ENCODE data around the gene ZNF629.

Gene ZNF629

DNA sequence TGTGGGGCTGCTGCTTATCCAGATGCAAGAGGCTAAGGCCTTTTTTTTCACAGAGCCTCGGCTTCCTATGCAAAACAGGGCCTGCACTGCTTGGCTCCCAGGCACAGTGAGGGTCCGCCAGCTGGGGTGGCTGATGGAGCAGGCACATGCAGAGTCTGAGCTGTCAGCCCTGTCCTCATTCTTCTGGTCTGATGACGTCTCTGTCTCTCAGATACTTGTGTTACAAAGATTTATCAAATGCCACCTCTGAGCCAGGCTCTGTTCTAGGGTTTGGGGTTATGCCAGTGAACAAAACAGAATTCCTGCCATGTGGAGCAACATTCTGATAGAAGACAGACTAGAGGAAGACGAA lies 20.1 kb downstream of the ZNF629 start:
- H3K4me1 Mint-ChIP-seq = peaks cover 10 to 26% of the 10 kb centered on the region in 2 donors
- H3K27ac Mint-ChIP-seq = no peak overlapping the region
- no peak overlapping the region for H3K4me3 Mint-ChIP-seq
- ATAC-seq (replicated peaks) (no peak), DNase-seq (no peak)
- H3K9me3 Mint-ChIP-seq = no peaks in the 10 kb centered on the region
- H3K27me3 Mint-ChIP-seq = no peaks in the 10 kb centered on the region
- peaks cover 38 to 64% of the 10 kb centered on the region in 2 donors for H3K36me3 Mint-ChIP-seq

GRCh38 chr16:30766206-30766932 lies 20.6 kb downstream of the ZNF629 start:
- Mint-ChIP-seq H3K4me3 (no peak overlapping the region), H3K9me3 (no peaks in the 10 kb centered on the region), H3K27ac (no peak overlapping the region), H3K4me1 (peaks cover 9 to 23% of the 10 kb centered on the region in 2 donors), H3K27me3 (no peaks in the 10 kb centered on the region), H3K36me3 (peaks cover 34 to 60% of the 10 kb centered on the region in 2 donors)
- DNase-seq = no peak
- no peak for ATAC-seq (replicated peaks)

DNA sequence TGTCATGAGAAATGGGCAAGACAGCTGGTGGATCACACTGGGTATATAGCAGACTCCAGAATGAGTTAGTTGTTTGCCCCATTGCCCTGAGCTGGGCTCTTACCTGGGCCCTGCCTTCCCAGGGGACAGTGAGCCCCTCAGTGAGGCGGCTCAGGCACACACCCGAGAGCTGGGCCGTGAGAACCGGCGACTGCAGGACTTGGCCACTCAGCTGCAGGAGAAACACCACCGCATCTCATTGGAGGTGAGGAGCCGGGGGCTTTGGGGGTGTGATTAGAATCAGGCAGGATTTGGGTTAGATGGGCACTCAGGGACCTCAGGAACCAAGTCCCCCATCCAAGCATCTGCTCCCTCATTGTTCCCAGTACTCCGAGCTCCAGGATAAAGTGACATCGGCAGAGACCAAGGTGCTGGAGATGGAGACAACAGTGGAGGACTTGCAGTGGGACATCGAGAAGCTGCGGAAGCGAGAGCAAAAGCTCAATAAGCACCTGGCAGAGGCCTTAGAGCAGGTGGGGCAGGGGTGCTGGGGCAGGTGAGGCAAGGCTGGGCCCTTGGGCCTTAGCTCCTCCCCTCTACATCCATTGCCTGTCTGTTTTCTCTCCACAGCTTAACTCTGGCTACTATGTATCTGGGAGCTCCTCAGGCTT lies 22.1 kb downstream of the ZNF629 start:
- ATAC-seq (replicated peaks) (no peak), DNase-seq (no peak)
- Mint-ChIP-seq H3K36me3 (peaks cover 28 to 61% of the 10 kb centered on the region in 2 donors), H3K4me1 (peaks cover 19 to 30% of the 10 kb centered on the region in 2 donors), H3K27me3 (no peaks in the 10 kb centered on the region), H3K4me3 (no peak overlapping the region), H3K9me3 (no peaks in the 10 kb centered on the region), H3K27ac (no peak overlapping the region)

GRCh38 chr16:30764086-30764485 lies 22.9 kb downstream of the ZNF629 start:
- H3K27ac Mint-ChIP-seq = no peak overlapping the region
- no peaks in the 10 kb centered on the region for H3K27me3 Mint-ChIP-seq
- H3K4me3 Mint-ChIP-seq = peak overlapping the region in 1 of 2 donors; percentile 30
- H3K4me1 Mint-ChIP-seq = peaks cover 23 to 35% of the 10 kb centered on the region in 2 donors
- peaks cover 28 to 59% of the 10 kb centered on the region in 2 donors for H3K36me3 Mint-ChIP-seq
- no peak for ATAC-seq (replicated peaks)
- no peak for DNase-seq
- H3K9me3 Mint-ChIP-seq = no peaks in the 10 kb centered on the region

- H3K4me1 Mint-ChIP-seq = peaks cover 26 to 42% of the 10 kb centered on the region in 2 donors
Observed at GRCh38 chr16:30762991-30763725, 23.8 kb downstream of the ZNF629 start.

DNA sequence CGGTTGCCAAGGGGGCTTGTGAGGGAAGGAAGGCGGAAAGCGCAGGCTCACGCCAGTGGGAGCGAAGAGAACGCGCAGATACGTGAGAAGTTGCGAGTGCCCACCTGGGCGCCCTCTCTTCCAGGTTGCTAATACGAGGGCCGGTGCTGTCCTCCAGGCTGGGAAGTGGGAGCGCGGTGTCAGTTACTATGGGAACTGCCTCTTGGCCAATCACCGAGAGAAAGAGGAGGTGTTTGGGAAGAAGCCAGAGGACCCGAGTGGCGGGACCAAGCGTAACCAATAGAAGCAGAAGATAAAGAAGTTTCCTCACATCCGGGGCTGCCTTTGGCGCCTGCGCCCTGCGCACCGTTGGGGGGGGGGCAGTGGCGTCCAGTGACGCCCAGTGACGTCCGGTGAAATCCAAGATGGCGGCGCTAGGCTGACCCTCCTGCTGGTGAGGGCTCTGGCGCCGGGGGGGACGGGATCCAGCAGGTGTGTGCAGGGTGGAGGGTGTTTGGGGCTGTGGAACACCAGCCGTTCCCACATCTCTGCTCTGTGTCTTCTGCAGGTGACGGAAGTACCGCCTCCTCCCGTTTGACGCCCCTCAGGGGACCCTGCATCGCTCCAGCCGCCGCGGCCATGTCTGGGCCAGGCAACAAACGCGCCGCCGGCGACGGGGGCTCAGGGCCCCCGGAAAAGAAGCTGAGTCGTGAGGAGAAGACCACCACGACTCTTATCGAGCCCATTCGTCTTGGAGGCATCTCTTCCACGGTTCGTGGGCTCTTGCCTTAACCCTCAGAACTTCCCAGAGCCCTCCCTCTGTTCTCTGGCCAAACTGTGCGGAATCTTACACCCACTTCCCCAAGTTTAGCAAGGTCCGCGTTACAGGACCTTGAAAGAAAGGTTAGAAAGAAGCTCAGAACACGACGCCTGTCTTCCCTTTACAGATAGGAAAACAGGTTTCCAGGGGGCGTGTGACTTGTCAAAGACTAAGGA lies 24.8 kb downstream of the ZNF629 start, which contains the start of the genes CFAP119 and RNF40:
Gene CFAP119, minus strand, starts transcription at position 135 of the 975 bp plus-strand sequence. CDS start 314 bp downstream, outside the sequence.
Gene RNF40, plus strand, starts transcription at position 395 of the 975 bp plus-strand sequence. Its CDS starts 224 bp downstream, at position 619.
- Mint-ChIP-seq H3K27ac (peak within 1 kb of the TSS; percentile 95), H3K36me3 (peaks cover 21 to 50% of the 10 kb centered on the region in 2 donors)
- ATAC-seq (replicated peaks) = peak; percentile 92 to 94

More at GRCh38 chr16:30762991-30763725, 23.8 kb downstream of the ZNF629 start:
- no peak for ATAC-seq (replicated peaks)
- Mint-ChIP-seq H3K27me3 (no peaks in the 10 kb centered on the region), H3K9me3 (no peaks in the 10 kb centered on the region), H3K4me3 (peak overlapping the region; percentile 93 to 99), H3K36me3 (peaks cover 22 to 54% of the 10 kb centered on the region in 2 donors), H3K27ac (peak overlapping the region; percentile 95)
- DNase-seq = no peak

DNA sequence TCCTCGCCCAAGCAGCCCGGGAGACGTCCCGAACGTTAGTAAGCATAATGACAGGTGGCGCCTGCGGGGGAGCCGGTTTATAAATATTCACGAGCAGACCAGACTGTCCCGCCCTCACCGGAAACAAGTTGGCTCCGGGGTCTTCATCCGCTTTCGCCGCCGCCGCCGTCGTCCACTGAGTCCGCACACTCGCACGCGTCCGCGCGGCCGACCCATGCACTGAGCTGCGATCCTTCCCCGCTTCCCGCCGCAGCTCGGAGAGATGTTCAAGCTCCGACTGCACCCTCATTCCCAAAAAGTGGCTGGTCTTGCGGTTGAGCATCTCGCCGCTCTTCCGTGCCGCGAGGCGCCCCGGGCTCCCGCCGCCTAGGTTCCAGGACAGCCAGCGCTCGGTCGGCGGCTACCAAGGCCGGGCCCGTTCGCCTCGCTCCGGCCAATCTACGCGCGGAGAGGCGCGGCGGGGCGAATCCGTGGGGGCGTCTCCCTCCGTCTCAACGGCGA lies 25.5 kb downstream of the ZNF629 start:
- ATAC-seq (replicated peaks) = peak; percentile 60
- H3K36me3 Mint-ChIP-seq = peaks cover 15 to 48% of the 10 kb centered on the region in 2 donors
- peak overlapping the region; percentile 93 to 99 for H3K4me3 Mint-ChIP-seq
- no peaks in the 10 kb centered on the region for H3K9me3 Mint-ChIP-seq
- peak overlapping the region; percentile 95 for H3K27ac Mint-ChIP-seq
- H3K27me3 Mint-ChIP-seq = no peaks in the 10 kb centered on the region
- H3K4me1 Mint-ChIP-seq = peaks cover 28 to 42% of the 10 kb centered on the region in 2 donors
- peak; percentile 39 for DNase-seq

More for the DNA sequence above, 24.8 kb downstream of the ZNF629 start, which contains the start of the genes CFAP119 and RNF40:
- peak; percentile 94 for DNase-seq
- no peaks in the 10 kb centered on the region for H3K9me3 Mint-ChIP-seq
- peak within 1 kb of the TSS; percentile 93 to 99 for H3K4me3 Mint-ChIP-seq
- H3K4me1 Mint-ChIP-seq = peaks cover 28 to 42% of the 10 kb centered on the region in 2 donors
- H3K27me3 Mint-ChIP-seq = no peaks in the 10 kb centered on the region

- H3K27me3 Mint-ChIP-seq = no peaks in the 10 kb centered on the region
- ATAC-seq (replicated peaks) = no peak
- DNase-seq = no peak
- no peaks in the 10 kb centered on the region for H3K9me3 Mint-ChIP-seq
- peak overlapping the region; percentile 93 to 99 for H3K4me3 Mint-ChIP-seq
- H3K27ac Mint-ChIP-seq = peak overlapping the region; percentile 95
- H3K4me1 Mint-ChIP-seq = peaks cover 28 to 42% of the 10 kb centered on the region in 2 donors
- peaks cover 12 to 47% of the 10 kb centered on the region in 2 donors for H3K36me3 Mint-ChIP-seq
Observed at GRCh38 chr16:30760577-30761426, 26.2 kb downstream of the ZNF629 start.

DNA sequence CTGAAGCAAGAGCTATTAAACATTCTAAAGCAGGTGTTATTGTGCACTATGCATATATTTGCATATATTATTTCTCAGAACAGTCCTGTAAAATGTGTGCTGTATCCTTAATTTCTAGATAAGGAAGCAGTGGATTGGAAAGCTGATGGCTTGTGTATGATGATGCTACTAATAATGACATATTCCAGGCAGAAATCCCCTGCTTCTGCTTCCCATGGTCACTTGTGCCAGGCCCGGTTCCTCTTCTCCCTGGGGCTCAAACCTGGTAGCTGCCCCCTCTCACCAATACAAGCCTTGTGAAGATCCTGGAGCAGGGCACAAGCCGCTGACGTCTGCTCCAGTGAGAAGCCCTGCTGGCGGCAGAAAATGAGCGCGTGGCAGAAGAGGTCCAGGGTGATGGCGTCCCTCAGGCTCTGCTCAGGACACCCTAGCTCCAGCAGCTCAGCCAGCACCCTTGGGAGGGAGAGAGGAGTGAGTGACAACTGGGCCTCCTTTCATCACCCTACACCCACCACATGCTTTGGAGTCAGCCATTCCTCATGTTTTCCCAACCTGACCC lies 26.9 kb downstream of the ZNF629 start:
- H3K36me3 Mint-ChIP-seq = peaks cover 7 to 46% of the 10 kb centered on the region in 2 donors
- peak overlapping the region; percentile 62 for H3K27ac Mint-ChIP-seq
- H3K27me3 Mint-ChIP-seq = no peaks in the 10 kb centered on the region
- H3K9me3 Mint-ChIP-seq = no peaks in the 10 kb centered on the region
- ATAC-seq (replicated peaks) = no peak
- DNase-seq = no peak
- peak overlapping the region in 1 of 2 donors; percentile 8 for H3K4me3 Mint-ChIP-seq
- H3K4me1 Mint-ChIP-seq = peaks cover 27 to 42% of the 10 kb centered on the region in 2 donors

GRCh38 chr16:30758988-30759491 lies 28.0 kb downstream of the ZNF629 start:
- H3K4me3 Mint-ChIP-seq = no peak overlapping the region
- H3K4me1 Mint-ChIP-seq = peaks cover 27 to 38% of the 10 kb centered on the region in 2 donors
- peaks cover 15 to 51% of the 10 kb centered on the region in 2 donors for H3K36me3 Mint-ChIP-seq
- DNase-seq (no peak), ATAC-seq (replicated peaks) (no peak)
- H3K27ac Mint-ChIP-seq = peak overlapping the region; percentile 32
- H3K9me3 Mint-ChIP-seq = no peaks in the 10 kb centered on the region
- H3K27me3 Mint-ChIP-seq = no peaks in the 10 kb centered on the region

DNA sequence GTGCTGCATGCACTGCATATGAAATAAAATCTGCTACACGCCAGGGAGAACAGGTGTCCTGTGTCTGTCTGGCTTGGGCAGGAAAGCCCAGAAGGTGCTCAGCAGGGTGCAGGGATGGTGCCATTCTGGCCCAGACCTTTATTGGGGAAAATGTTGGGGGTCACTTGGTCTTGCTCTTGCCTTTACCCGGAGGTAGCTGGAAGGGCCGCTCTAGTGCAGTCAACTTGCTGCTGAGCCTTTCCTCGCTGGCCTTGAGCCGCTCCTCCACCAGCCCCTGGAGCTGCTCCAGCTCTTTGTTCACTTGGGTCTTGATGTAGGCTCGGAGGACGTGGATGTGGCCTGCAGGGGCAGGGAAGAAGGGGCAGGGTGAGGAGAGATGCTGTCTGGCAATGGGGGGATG lies 29.7 kb downstream of the ZNF629 start:
- no peak overlapping the region for H3K4me3 Mint-ChIP-seq
- ATAC-seq (replicated peaks) (no peak), DNase-seq (no peak)
- no peaks in the 10 kb centered on the region for H3K9me3 Mint-ChIP-seq
- H3K27ac Mint-ChIP-seq = no peak overlapping the region
- H3K27me3 Mint-ChIP-seq = no peaks in the 10 kb centered on the region
- peaks cover 22 to 24% of the 10 kb centered on the region in 2 donors for H3K4me1 Mint-ChIP-seq
- H3K36me3 Mint-ChIP-seq = peaks cover 14 to 50% of the 10 kb centered on the region in 2 donors

GRCh38 chr16:30756781-30757100 lies 30.3 kb downstream of the ZNF629 start:
- H3K27me3 Mint-ChIP-seq = no peaks in the 10 kb centered on the region
- H3K36me3 Mint-ChIP-seq = peaks cover 14 to 50% of the 10 kb centered on the region in 2 donors
- no peaks in the 10 kb centered on the region for H3K9me3 Mint-ChIP-seq
- no peak overlapping the region for H3K27ac Mint-ChIP-seq
- ATAC-seq (replicated peaks) = no peak
- H3K4me3 Mint-ChIP-seq = no peak overlapping the region
- peaks cover 22 to 24% of the 10 kb centered on the region in 2 donors for H3K4me1 Mint-ChIP-seq
- no peak for DNase-seq
